Suppressor macrophage treated with lipopolysaccharide for 1 hour (primary cell): ENCODE data around the gene CDAN1.

Experiments
- DNase-seq, 3 donors: peaks; one replicate each; pipeline ENCODE4 v3.0.0-alpha.2; 2020 to 2022

CDAN1 gene

DNA sequence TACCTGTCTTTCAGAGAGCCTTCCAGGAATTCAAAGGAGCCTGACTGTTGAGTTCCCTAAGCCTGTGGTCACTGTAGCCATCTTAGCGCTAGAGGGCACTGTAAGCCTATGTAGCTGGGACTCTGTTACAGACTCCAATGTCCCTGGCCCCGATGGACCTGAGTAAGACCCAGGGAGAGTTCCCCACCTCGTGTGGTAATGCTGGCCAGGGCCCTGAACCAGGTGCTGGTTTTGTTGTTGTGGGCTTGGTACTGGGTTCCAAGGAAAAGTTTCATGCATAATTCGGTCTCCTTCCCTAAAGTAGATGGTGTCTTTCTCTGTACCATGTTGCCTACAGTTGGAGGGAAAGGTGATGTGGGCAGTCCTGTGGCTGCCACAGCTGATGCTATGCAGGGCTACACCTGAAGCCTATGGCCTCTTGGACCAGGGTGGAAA is 32.4 kb downstream of the CDAN1 start:
- DNase-seq, result peak; percentile 75 to 82 (median 78)

GRCh38 chr15:42696626-42697025 is 40.3 kb downstream of the CDAN1 start:
- DNase-seq, result no peak

DNA sequence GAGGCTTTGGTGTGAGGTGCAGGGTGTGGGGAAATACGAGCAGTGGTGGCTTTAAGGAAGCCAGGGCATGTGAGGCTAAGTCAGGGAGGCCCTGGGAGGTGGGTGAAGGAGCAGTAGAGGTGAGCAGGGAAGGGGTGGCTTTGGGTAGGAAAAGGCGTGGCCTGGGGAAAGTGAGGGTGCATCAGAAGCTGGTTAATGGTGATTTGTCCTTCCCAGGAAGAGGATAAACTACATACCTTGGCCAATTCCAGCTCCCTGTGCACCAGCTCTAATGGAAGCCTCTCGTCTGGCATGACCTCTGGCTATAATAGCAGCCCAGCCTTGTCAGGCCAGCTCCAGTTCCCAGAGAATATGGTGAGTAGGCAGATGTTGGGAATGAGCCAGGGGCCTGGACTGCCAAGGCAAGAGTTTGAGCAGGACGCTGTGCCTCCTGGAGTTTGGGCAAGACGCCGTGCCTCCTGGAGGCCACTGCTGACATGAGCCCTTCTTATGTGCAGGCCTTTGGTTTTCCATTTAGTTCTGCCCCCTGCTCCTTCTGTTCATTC is 41.3 kb downstream of the CDAN1 start:
- DNase-seq, result no peak

- no peak for DNase-seq
Measured at GRCh38 chr15:42694398-42694797, 42.5 kb downstream of the CDAN1 start.

DNA sequence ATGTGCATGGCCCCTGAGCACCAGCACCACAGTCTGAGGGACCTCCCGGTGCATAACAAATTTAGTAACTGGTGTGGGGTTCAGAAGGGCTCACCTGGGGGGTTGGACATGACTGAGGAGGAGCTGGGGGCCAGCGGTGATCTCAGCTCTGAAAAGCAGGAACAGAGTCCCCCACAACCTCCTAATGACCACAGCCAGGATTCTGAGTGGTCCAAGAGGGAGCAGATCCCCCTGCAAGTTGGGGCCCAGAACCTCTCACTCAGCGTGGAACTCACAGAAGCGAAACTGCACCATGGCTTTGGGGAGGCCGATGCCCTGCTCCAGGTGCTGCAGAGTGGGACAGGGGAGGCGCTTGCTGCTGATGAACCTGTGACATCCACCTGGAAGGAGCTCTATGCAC is 43.0 kb downstream of the CDAN1 start:
- no peak for DNase-seq

GRCh38 chr15:42693496-42693895 is 43.4 kb downstream of the CDAN1 start:
- DNase-seq, result no peak

GRCh38 chr15:42692997-42693396 is 43.9 kb downstream of the CDAN1 start:
- DNase-seq, result no peak

GRCh38 chr15:42692536-42692935 is 44.4 kb downstream of the CDAN1 start:
- no peak for DNase-seq

DNA sequence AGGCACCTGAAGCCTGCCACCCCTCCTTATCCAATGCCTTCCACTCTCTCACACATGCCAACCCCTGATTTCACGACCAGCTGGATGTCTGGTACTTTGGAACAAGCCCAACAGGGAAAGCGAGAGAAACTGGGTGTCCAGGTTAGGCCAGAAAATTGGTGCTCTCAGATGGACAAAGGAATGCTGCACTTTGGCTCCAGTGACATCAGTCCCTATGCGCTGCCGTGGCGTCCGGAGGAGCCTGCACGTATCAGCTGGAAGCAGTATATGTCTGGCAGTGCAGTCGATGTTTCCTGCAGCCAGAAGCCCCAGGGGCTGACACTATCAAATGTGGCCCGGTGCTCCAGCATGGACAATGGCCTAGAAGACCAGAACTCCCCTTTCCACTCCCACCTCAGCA is 45.2 kb downstream of the CDAN1 start:
- DNase-seq, result no peak

DNA sequence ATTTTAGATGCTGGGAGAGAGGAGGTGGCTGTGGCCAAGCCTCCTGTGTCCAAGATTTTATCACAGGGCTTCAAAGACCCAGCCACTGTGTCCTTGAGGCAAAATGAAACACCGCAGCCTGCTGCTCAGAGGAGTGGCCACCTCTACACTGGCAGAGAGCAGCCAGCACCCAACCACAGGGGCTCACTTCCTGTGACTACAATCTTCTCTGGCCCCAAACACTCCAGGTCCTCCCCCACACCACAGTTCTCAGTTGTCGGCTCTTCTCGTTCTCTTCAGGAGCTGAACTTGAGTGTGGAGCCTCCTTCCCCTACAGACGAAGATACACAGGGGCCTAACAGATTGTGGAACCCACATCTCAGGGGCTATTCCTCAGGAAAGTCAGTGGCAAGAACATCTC is 45.6 kb downstream of the CDAN1 start:
- DNase-seq, result no peak

DNA sequence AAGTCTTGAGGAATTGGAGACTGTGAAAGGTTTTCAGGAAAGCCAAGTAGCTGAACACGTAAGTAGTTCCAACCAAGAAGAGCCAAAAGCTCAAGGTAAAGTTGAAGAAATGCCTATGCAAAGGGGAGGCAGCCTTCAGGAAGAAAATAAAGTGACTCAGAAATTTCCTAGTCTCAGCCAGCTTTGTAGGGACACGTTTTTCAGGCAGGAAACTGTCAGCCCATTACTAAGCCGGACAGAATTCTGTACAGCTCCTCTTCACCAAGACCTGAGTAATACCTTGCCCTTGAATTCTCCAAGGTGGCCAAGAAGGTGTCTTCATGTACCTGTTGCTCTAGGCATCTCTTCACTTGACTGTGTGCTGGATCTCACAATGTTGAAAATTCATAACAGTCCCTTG is 48.6 kb downstream of the CDAN1 start:
- DNase-seq, result no peak

DNA sequence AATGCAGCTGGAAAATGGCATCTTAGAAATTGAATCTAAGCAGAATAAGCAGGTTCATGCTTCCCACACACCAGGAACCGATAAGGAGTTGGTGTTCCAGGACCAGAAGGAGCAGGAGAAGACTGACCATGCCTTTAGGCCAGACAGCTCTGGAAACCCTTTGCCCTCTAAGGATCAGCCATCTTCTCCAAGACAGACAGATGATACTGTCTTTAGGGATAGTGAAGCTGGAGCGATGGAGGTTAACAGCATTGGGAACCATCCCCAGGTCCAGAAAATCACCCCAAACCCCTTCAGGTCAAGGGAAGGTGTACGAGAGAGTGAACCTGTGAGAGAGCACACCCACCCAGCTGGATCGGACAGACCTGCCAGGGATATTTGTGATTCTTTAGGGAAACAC is 49.2 kb downstream of the CDAN1 start:
- no peak for DNase-seq

- DNase-seq, result no peak
Measured at GRCh38 chr15:42686281-42686680, 50.6 kb downstream of the CDAN1 start.

DNA sequence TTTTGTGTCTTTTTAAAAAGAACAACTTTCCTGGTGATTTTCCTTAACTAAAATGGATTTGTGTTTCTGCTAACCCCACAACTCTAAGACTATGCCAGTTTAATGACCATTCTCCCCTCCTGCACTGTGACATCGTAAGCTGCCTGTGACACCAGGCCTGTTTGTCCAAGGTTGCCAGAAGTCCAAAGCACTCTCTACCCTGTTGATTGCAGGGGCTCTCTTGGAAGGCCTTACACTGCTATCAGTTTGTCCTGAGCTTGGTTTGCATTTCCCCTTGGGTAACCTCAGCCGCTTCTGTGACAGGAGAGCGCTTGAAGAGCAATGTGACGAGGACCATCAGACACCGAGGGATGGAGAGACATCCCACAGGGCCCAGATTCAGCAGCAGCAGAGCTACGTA is 55.8 kb downstream of the CDAN1 start:
- DNase-seq, result no peak

- DNase-seq, result peak in 1 of 3 donors; percentile 1
Measured at GRCh38 chr15:42680142-42680482, 56.8 kb downstream of the CDAN1 start.

DNA sequence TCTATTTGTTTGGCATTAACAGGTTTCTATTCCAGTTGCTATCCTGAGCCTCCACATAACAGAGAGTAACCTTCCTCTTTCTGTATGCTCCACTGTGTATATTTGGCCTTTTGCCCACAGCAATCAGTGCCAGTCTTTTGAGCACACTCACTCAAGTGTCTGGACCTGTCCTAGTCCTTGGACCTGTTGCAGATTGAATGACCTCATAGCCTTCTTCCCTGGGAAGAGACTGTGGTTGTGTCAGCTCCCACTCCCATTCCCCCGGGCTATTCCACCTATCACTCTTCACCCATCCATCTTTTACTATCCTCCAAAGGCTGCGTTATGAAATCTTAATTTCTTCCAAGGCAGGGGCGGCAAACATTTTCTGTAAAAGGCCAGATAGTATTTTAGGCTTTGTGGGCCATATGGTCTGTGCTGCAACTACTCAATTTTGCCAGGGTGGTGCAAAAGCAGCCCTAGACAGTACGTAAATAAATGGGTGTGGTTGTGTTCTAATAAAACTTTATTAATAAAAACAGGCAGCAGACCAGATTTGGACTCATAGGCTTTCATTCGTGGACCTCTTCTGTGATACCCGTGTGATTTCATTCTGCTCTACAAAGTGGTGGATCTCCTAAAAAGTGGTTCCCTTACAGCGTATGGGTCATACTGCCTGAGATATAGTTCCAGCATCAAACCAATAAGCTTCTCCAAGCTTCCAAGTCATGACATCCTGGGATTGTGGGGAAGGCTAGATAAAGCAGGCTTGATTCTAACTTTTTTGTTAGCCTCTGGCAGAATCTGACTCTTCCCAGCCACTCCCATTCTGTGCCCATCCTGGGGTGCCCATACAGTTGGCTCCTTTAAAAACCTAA is 57.4 kb downstream of the CDAN1 start:
- no peak for DNase-seq

GRCh38 chr15:42675021-42675420 is 61.9 kb downstream of the CDAN1 start:
- no peak for DNase-seq

- DNase-seq, result no peak
Measured at GRCh38 chr15:42674472-42674871, 62.5 kb downstream of the CDAN1 start.
